A549 (cell line): ENCODE results near the gene MOV10. TPM values are rescaled to one million over a fixed set of nuclear protein-coding genes. Genes with fewer than 3 reads are reported as not detected.

Experiments used
- ATAC-seq, 2 experiments: fragments of 200-7000 bp in 1 of 2; fragments of >200 bp in 1 of 2; cut with Nextera tagmentation in 1 of 2; cut with Tn5 transposase in 1 of 2; 3 replicates each; pipeline versions ENCODE4 v1.8.0 to v1.9.1; 2018 to 2020; ENCODE audit warnings: mild to moderate bottlenecking in 1 of 2, moderate library complexity in 1 of 2
- CTCF ChIA-PET: fragments of 300-600 bp; sonication (Branson Sonifier 250); formaldehyde crosslinking; extraction: SDS; loops from one replicate; lab custom pipeline; 2021; ENCODE audit warnings: antibody characterized with exemption, inconsistent platforms; lab: Yijun Ruan, JAX
- POLR2A ChIA-PET: fragments of 350-600 bp; formaldehyde crosslinking; extraction: SDS; loops from one replicate; lab custom pipeline; 2021; ENCODE audit warnings: antibody characterized with exemption, inconsistent platforms; lab: Yijun Ruan, JAX
- DNase-seq, 2 experiments: peaks; one replicate each; pipeline versions ENCODE4 v3.0.0 to v3.0.0-alpha.2; 2011 to 2016; ENCODE audit warnings: low read depth in 1 of 2, low spot score in 1 of 2
- FAIRE-seq: peaks from 2 replicates; lab custom pipeline; 2011; peaks lifted over from hg19 to GRCh38; lab: Jason Lieb, UNC
- H3K27ac ChIP-seq, 2 experiments: fragments of >200 bp; sonication (Bioruptor Twin); formaldehyde crosslinking; 3 replicates each; pipeline ENCODE4 v1.5.1; 2016 to 2017
- H3K4me1 ChIP-seq: fragments of >200 bp; sonication (Bioruptor Twin); formaldehyde crosslinking; 3 replicates; pipeline ENCODE4 v1.6.1; 2016
- H3K4me2 ChIP-seq: fragments of >200 bp; sonication (Bioruptor Twin); formaldehyde crosslinking; 3 replicates; pipeline ENCODE4 v1.6.1; 2016
- H3K4me3 ChIP-seq: fragments of >200 bp; sonication (Bioruptor Twin); formaldehyde crosslinking; 3 replicates; pipeline ENCODE4 v1.5.1; 2016
- H3K9me3 ChIP-seq: fragments of >200 bp; sonication (Bioruptor Twin); formaldehyde crosslinking; 3 replicates; pipeline ENCODE4 v1.6.1; 2016
- CBX2 ChIP-seq: fragments of 200-600 bp; sonication (generic); IDR thresholded peaks from 2 replicates; pipeline ENCODE4 v1.6.1; 2016; ENCODE audit warnings: low read depth, mild to moderate bottlenecking, borderline replicate concordance
- CBX8 ChIP-seq: fragments of 200-600 bp; sonication (generic); IDR thresholded peaks from 2 replicates; pipeline ENCODE4 v1.6.1; 2016
- CHD2 ChIP-seq: fragments of 150-350 bp; IDR thresholded peaks from 2 replicates; pipeline ENCODE4 v1.6.1; 2014; ENCODE audit warnings: low read length; ENCODE audit not compliant: partially characterized antibody
- EHF ChIP-seq: fragments of 250-450 bp; sonication (Bioruptor Pico); IDR thresholded peaks from 2 replicates; pipeline ENCODE4 v1.5.0; 2020; ENCODE audit warnings: mild to moderate bottlenecking
- EHMT2 ChIP-seq: fragments of 200-600 bp; sonication (generic); IDR thresholded peaks from 2 replicates; pipeline ENCODE4 v1.6.1; 2016; ENCODE audit warnings: antibody characterized with exemption, low read depth, mild to moderate bottlenecking, moderate library complexity
- FOSB ChIP-seq: fragments of 250-450 bp; sonication (Bioruptor Pico); IDR thresholded peaks from 2 replicates; pipeline ENCODE4 v1.5.0; 2020; ENCODE audit warnings: mild to moderate bottlenecking, moderate library complexity
- FOXS1 ChIP-seq: fragments of 250-450 bp; sonication (Bioruptor Pico); IDR thresholded peaks from 2 replicates; pipeline ENCODE4 v1.5.0; 2020; ENCODE audit warnings: mild to moderate bottlenecking, moderate library complexity
- HDAC2 ChIP-seq: fragments of 200-600 bp; sonication (generic); IDR thresholded peaks from 2 replicates; pipeline ENCODE4 v1.6.1; 2016
- JUN ChIP-seq, 2 experiments: fragments of >200 bp; sonication (Bioruptor Twin); formaldehyde crosslinking; IDR thresholded peaks; 2 replicates in 1 of 2; 3 replicates in 1 of 2; pipeline ENCODE4 v1.6.1; 2016 to 2017
- KDM1A ChIP-seq: fragments of 200-600 bp; sonication (generic); IDR thresholded peaks from 2 replicates; pipeline ENCODE4 v1.6.1; 2016; ENCODE audit warnings: low read depth, mild to moderate bottlenecking
- MYC ChIP-seq: IDR thresholded peaks from 2 replicates; pipeline ENCODE4 v1.6.1; 2012; ENCODE audit warnings: mild to moderate bottlenecking, inconsistent platforms, low read length, improper control_type of control experiment, borderline replicate concordance
- NFE2L2 ChIP-seq: fragments of 150-350 bp; conservative IDR thresholded peaks from 2 replicates; pipeline ENCODE4 v1.6.1; 2014; ENCODE audit warnings: low read length
- POLR2AphosphoS2 ChIP-seq: conservative IDR thresholded peaks from 2 replicates; pipeline ENCODE4 v1.6.1; 2012; ENCODE audit warnings: low read length, improper control_type of control experiment, inconsistent platforms
- RFX5 ChIP-seq: fragments of 450-650 bp; IDR thresholded peaks from 2 replicates; pipeline ENCODE4 v1.7.1; 2014; ENCODE audit warnings: antibody characterized with exemption, mild to moderate bottlenecking, moderate library complexity
- TFCP2L1 ChIP-seq: fragments of 250-450 bp; sonication (Bioruptor Pico); IDR thresholded peaks from 2 replicates; pipeline ENCODE4 v1.5.0; 2021; ENCODE audit warnings: mild to moderate bottlenecking
- ZC3H11A ChIP-seq: fragments of 450-650 bp; IDR thresholded peaks from 2 replicates; pipeline ENCODE4 v1.6.1; 2014; ENCODE audit warnings: antibody characterized with exemption, mild to moderate bottlenecking
- ZSCAN20 ChIP-seq: fragments of 250-450 bp; sonication (Bioruptor Pico); IDR thresholded peaks from 2 replicates; pipeline ENCODE4 v1.8.0; 2022; ENCODE audit warnings: mild to moderate bottlenecking, moderate library complexity
- WGBS: methylation state at CpG from one replicate; pipeline ENCODE4 v1.1.6; 2017; ENCODE audit errors: missing lambda C conversion rate; 5-methylcytosine and 5-hydroxymethylcytosine counted together
- polyA plus RNA-seq, 4 experiments: library from polyadenylated mRNA; depleted of rRNA in 3 of 4; stranded (reverse); fragments of >200 nt; fragmentation: RNase III in 1 of 4; extraction: RNeasy Plus Mini Kit Qiagen cat#74134 plus additional on column Dnase treatment in 1 of 4; gene quantifications; 2 replicates in 3 of 4; 3 replicates in 1 of 4; pipeline ENCODE4 v1.2.3, GENCODE V29; 2011 to 2017
- TF ChIP-seq, protein P1 (sequence below): fragments of 150-350 bp; IDR thresholded peaks from 2 replicates; pipeline ENCODE4 v1.6.1; 2014; ENCODE audit warnings: low read depth, mild to moderate bottlenecking, low read length
- TF ChIP-seq, protein P2 (sequence below): fragments of >200 bp; sonication (Bioruptor Twin); formaldehyde crosslinking; IDR thresholded peaks from 3 replicates; pipeline ENCODE4 v1.6.1; 2016
- TF ChIP-seq, protein P3 (sequence below): fragments of 250-450 bp; sonication (Bioruptor Pico); IDR thresholded peaks from 2 replicates; pipeline ENCODE4 v1.5.0; 2020; ENCODE audit warnings: low read depth, mild to moderate bottlenecking, moderate library complexity
- TF ChIP-seq, protein P4 (sequence below): fragments of >200 bp; sonication (Bioruptor Twin); formaldehyde crosslinking; IDR thresholded peaks from 2 replicates; pipeline ENCODE4 v1.6.1; 2016

MOV10 gene
- polyA plus RNA-seq, 2 of the 4 experiments (the other 2 are of a cell fraction), result 27.3 to 37.3 TPM

DNA sequence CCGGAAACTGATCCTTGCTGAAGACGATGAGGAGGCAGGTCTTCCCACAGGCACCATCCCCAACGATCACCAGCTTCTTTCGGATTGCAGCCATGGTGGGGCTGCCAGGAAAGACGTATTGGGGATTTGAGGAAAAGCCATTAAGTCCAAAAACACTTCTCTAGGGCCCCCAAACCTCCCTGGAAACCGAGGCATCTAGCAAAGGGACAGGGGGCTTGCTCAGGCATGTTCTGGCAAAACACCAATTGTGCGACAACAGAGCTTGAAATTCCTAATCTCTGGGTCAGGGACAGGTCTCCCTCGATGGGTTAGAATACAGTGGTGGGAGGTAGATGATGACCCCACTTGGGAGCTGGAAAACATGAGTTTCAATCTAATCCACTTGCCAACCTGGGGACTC lies 29.2 kb downstream of the MOV10 start:
- ChIA-PET CTCF (interaction anchor here (1.0 to 2.9 kb wide), 5 partner anchors 12 to 334 kb away, joined by 3 to 18 read pairs (median 4); partner anchors contain the start of genes MOV10 and PPM1J), POLR2A (interaction anchor here (1.7 kb wide), 1 partner anchor 310 kb away, joined by 9 read pairs; no protein-coding TSS in a partner anchor)
- no peak for FAIRE-seq
- H3K4me2 ChIP-seq, result peak overlapping the region; percentile 94
- WGBS, result 83% methylated on average over 8 of the region's 8 CpGs
- TF ChIP-seq FOXS1 (no peak), EHF (CRISPR knock-in tag) (no peak), KDM1A (no peak), ZSCAN20 (CRISPR knock-in tag) (no peak), CHD2 (no peak), FOSB (no peak), RFX5 (no peak), MYC (no peak), POLR2AphosphoS2 (no peak), NFE2L2 (no peak), ZC3H11A (no peak), HDAC2 (no peak), EHMT2 (no peak), TFCP2L1 (CRISPR knock-in tag) (no peak), CBX8 (no peak), JUN (IDR thresholded peaks at IDR 0.05) (no peak)
- TF ChIP-seq, protein P1, sequence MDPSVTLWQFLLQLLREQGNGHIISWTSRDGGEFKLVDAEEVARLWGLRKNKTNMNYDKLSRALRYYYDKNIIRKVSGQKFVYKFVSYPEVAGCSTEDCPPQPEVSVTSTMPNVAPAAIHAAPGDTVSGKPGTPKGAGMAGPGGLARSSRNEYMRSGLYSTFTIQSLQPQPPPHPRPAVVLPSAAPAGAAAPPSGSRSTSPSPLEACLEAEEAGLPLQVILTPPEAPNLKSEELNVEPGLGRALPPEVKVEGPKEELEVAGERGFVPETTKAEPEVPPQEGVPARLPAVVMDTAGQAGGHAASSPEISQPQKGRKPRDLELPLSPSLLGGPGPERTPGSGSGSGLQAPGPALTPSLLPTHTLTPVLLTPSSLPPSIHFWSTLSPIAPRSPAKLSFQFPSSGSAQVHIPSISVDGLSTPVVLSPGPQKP, result no peak
- TF ChIP-seq, protein P2, sequence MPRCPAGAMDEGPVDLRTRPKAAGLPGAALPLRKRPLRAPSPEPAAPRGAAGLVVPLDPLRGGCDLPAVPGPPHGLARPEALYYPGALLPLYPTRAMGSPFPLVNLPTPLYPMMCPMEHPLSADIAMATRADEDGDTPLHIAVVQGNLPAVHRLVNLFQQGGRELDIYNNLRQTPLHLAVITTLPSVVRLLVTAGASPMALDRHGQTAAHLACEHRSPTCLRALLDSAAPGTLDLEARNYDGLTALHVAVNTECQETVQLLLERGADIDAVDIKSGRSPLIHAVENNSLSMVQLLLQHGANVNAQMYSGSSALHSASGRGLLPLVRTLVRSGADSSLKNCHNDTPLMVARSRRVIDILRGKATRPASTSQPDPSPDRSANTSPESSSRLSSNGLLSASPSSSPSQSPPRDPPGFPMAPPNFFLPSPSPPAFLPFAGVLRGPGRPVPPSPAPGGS, result no peak
- TF ChIP-seq, protein P3, sequence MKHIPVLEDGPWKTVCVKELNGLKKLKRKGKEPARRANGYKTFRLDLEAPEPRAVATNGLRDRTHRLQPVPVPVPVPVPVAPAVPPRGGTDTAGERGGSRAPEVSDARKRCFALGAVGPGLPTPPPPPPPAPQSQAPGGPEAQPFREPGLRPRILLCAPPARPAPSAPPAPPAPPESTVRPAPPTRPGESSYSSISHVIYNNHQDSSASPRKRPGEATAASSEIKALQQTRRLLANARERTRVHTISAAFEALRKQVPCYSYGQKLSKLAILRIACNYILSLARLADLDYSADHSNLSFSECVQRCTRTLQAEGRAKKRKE (CRISPR knock-in tag), result no peak
- TF ChIP-seq, protein P4, sequence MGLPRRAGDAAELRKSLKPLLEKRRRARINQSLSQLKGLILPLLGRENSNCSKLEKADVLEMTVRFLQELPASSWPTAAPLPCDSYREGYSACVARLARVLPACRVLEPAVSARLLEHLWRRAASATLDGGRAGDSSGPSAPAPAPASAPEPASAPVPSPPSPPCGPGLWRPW, result no peak
- no peak for ATAC-seq
- H3K4me1 ChIP-seq, result peaks cover 68% of the 10 kb centered on the region
- DNase-seq, result no peak
- peak overlapping the region; percentile 98 to 100; a peak in 4 of 6 replicates for H3K27ac ChIP-seq
- H3K4me3 ChIP-seq, result no peak overlapping the region
- H3K9me3 ChIP-seq, result no peaks in the 10 kb centered on the region

DNA sequence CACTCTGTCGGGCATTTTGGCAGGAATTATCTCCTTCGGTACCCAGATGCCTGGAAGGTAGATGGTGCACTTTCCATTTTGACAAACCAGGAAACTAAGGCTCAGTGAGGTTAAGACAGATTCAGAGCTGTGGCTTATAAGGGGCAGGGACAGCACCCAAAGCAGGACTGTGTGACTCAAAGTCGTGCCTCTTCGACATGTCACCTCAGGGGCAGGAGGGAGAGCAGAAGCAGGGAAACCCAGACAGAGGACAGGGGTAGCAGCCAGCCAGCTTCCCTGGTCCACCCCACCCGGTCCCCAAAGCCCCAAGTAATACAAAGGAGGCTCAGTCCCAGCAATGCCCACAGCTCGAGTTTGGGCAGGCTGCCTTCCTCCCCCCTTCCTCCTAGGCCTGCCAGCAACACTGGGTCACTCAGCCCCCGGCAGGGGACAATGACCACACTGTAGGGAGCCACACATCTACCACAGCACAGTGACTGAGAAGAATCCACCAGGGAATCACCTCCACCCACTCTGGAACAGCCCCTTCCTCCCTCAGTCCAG lies 30.0 kb downstream of the MOV10 start:
- Histone ChIP-seq H3K4me1 (peaks cover 60% of the 10 kb centered on the region), H3K4me2 (peak overlapping the region; percentile 94), H3K9me3 (no peaks in the 10 kb centered on the region), H3K4me3 (peak overlapping the region; percentile 99)
- ChIA-PET CTCF (interaction anchor here (1.0 to 2.9 kb wide), 5 partner anchors 11 to 335 kb away, joined by 3 to 18 read pairs (median 4); partner anchors contain the start of gene PPM1J), POLR2A (interaction anchor here (0.6 to 1.7 kb wide), 7 partner anchors 9 to 310 kb away, joined by 3 to 9 read pairs (median 4); partner anchors contain the start of gene MOV10)
- ATAC-seq (no peak), DNase-seq (no peak), FAIRE-seq (no peak)
- 29% methylated on average over 6 of the region's 7 CpGs for WGBS
- TF ChIP-seq CBX2, result no peak
- TF ChIP-seq, all 56 proteins: peak for 0
- H3K27ac ChIP-seq, result peak overlapping the region; percentile 98 to 100
